Left kidney (tissue), 2 donors: Measurements from ENCODE around the gene HOXA9. TPM values are rescaled to one million over a fixed set of nuclear protein-coding genes. Genes with fewer than 3 reads are reported as not detected.
A peak's percentile ranks its signal among the peaks of the same experiment; 100 is the strongest.

Source experiments
- DNase-seq: peaks from one replicate; pipeline ENCODE4 v3.0.0-alpha.2; 2013
- polyA plus RNA-seq: library from polyadenylated mRNA; unstranded; fragments of 120-200 nt; gene quantifications from one replicate; pipeline ENCODE4 v1.2.1, GENCODE V29; 2013; ENCODE audit not compliant: insufficient read length

The HOXA9 gene
- polyA plus RNA-seq, 1 donor: 124 TPM

- no peak for DNase-seq
Observed at GRCh38 chr7:27189295-27189996, 24.1 kb upstream of the HOXA9 start.

GRCh38 chr7:27188386-27189294, 23.3 kb upstream of the HOXA9 start:
- DNase-seq: no peak

- DNase-seq: no peak
Observed at GRCh38 chr7:27187475-27188385, 22.4 kb upstream of the HOXA9 start.

DNA sequence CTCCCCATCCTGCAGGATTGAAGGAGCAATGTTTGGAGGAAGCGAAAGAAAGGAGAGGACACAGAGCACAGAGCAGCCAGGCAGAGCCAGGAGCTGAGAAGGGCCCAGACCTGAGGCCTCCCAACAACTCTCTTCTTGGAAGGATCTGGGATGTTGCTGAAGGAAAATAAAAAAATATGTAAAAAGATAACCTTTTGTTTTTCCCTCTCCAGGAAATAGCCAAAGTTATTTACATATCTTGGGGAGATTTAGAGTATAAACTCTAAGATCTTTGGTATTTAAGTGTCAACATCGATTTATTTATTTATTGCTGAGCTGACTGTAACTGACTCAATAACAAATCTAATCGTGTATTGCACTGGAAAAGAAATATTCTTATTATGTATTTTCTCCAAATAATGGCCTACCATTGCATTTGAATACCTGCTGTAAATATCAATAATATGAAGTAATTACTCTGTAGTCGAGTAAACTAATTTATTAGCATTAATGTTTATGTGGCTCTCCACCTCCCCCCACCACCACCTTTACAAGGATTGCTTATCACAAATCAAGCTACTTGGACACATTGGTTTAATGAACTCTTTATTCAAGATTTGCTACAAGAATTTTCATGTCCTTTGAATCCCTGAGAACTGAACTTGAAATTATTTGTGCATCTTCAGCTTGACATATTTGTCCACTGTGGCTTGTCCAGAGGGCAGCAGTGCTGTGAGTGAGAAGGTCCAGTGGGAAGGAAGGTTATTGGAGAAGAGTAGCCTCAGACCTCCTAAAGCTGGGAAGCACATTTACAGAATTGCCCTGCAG, 21.5 kb upstream of the HOXA9 start:
- DNase-seq: no peak

DNA sequence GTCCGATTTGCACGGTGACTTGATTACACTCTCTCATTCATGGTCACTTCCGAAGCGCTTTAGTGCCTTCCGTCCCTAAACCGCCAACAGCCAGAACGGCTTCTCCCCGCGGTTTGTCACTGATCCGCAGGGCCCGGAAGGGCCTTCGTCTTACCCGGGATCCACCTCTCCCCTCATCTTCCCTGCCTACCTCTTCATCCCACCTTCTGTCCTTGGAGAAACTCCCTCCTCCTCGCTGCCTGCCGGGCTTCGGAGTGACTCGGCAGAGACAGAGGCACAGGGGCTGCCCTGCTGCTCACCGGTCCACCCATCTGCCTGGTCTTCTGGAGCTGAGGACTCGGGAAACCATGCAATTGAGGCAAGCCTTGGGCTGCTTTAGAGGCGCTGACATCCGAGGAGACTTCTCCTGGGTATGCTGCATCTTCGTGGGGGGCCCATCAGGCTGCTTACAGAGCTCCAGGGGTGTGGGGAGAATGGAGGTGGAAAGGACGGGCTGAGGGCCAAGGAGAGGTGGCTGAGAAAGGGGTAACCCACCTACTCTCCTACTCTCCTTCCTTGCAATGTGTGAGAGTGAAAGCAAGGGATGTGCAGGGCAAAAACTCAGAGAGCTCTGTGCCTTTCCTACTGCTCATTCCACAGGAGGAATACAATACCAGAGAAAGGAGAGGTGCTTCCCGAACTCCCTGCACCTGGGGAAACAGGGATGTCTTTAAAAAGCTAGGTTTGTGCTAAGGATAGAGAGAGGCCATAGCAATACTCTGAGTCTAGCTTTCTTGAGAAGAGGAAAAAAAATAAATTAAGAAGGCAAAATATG, 20.7 kb upstream of the HOXA9 start:
- no peak for DNase-seq

DNA sequence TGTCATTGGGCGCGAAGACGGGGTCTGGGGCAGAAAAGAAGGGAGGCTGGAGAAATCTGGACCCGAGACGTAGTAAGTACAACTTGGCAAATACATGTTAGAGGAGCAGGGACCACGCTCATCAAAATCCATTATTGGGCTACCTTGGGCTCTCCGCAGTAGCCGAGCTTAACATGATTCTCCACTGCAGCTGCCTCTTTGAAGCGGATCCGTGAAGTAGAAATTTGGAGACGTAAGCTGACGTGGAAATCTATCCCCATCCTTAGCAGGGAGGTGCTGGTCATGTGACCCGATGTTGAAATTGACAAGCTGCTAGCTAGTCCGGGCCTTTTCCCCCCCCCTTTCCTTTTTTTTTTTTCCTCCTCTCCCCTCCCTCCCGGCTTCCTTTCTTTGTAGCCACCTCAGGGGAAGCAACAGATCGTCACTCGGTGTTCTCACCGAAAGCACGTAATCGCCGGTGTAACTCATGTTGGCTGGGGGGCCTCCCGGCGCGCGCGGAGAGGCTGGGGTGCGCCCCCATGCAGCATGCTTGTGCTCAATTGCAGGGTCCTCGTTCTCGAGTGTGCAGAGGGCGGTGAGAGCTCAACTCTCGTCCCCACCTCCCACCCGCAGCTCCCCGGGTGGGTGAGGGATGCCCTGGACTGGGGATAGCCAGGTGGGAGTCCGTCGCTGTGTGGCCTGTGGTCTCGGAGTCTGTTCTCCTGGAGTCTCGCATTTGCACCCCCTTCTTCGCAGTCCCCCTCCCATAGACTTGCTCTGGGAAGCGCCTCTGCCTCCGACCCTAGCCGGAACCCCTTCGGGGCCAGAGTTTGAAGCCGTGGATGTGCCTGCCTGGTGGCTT, 19.9 kb upstream of the HOXA9 start, which contains the start of gene HOXA11:
TSS of gene HOXA11 (minus strand) at position 220 of the 841 bp plus-strand sequence. CDS start at position 132, 88 bp downstream.
- peak; percentile 96 for DNase-seq

DNA sequence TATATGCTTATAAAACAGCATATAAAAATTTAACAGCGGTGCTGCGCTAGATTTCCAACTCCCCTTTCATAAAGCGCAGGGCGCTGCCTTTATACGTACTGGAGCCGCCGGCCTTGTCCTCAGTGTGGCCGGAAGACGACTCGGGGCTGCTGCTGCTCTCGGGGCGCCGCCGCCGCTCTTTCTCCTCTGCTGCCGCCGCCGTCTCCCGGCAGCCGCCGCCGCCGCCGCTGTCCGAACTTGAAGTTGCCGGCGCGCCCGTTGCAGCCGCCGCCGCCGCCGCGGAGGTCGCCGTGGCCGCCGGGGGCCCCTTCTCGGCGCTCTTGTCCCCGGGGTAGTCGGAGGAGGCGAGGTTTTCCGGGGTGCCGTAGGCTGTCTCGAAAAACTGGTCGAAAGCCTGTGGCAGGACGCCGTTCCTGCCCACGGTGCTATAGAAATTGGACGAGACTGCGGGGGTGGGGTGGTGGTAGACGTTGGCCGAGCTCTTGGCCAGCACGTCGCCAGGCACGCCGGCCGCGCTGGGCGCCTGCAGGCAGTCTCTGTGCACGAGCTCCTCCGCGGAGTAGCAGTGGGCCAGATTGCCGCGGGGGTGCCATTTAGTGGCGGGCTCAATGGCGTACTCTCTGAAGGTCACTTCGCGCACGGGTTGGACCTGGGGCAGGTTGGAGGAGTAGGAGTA, 19.1 kb upstream of the HOXA9 start:
- no peak for DNase-seq

- DNase-seq: no peak
Observed at GRCh38 chr7:27183682-27184336, 18.5 kb upstream of the HOXA9 start.

DNA sequence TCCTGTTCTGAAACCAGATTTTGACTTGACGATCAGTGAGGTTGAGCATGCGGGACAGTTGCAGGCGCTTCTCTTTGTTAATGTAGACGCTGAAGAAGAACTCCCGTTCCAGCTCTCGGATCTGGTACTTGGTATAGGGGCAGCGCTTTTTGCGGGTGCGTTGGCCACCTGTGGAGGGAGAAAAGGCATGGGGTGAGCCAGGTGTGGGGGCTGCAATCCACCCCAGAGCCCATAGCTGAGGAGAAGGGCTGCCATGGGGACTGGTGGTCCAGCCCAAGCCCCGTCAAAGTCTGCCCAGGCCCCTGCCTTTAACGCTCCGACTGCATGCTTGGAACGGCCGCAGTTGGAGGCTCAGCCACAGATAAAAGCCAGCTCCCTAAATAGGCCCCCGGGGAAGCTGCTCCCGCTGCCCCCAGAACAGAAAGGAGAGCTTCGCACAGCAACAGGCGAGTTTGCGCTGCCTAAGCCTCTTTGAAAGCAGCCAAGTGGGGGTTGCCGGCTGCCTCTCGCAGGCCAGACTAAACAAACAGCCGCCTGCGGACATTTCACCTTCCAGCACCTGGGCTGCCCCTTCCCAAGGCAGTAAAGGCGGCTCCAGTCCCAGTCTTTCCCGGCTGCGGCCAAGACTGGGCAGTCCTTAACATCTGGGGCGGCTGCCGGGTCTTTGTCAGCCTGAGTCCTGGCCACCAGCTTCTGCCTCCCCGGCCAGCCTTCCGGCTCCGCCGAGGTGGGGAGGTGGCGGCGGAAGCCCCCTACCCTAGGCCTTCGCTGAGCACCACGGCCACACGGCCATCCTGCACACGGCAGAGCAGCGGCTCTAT, 17.7 kb upstream of the HOXA9 start:
- DNase-seq: no peak

GRCh38 chr7:27182285-27182841, 17.0 kb upstream of the HOXA9 start:
- DNase-seq: no peak

- no peak for DNase-seq
Observed at GRCh38 chr7:27181795-27182275, 16.5 kb upstream of the HOXA9 start.

DNA sequence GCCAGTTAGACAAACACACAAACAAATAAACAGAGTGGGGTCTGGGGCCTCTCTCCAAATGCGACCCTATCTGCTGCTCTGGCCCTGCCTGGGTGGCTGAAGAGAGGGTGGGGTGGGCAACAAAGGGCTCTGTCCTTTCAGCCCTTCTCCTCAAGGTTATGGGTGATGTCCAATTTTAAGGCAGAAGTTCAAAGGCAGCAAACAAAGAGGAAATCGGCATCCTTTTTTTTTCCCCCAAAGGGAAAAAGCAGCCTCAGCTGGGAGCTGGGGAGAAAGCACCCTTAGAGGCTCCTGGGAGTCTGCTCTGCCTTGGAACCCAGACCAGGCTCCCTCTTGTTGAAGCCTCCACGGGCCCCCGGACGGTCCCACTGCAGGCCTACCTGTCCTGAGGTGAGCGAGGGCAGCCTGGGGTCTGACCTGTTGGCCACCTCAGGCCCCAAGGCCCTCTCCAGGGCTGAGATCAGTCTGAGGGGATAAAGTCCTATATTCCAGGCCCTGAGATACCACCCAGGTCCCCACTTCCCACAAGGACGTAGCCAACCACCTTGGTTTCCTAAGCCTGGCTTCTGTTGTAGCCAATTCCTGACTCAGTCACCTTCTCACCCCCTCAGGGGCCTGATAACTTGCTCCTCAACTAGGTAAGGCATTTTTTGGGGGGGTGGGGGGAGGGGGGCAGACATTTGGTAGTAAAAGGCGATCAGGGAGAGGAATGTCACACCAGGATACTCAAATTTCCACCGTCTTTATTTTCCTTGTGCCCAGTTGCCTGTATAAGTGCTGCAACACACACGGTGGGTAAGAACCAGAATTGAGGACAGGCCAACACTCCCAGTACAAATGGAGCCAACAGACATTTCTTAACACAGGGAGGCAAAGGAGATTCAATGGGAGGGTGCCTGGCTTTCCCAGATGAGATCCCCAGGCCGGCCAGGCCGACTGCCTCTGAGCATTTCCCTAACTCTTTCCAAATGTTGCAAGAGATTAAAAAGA, 15.4 kb upstream of the HOXA9 start:
- no peak for DNase-seq

DNA sequence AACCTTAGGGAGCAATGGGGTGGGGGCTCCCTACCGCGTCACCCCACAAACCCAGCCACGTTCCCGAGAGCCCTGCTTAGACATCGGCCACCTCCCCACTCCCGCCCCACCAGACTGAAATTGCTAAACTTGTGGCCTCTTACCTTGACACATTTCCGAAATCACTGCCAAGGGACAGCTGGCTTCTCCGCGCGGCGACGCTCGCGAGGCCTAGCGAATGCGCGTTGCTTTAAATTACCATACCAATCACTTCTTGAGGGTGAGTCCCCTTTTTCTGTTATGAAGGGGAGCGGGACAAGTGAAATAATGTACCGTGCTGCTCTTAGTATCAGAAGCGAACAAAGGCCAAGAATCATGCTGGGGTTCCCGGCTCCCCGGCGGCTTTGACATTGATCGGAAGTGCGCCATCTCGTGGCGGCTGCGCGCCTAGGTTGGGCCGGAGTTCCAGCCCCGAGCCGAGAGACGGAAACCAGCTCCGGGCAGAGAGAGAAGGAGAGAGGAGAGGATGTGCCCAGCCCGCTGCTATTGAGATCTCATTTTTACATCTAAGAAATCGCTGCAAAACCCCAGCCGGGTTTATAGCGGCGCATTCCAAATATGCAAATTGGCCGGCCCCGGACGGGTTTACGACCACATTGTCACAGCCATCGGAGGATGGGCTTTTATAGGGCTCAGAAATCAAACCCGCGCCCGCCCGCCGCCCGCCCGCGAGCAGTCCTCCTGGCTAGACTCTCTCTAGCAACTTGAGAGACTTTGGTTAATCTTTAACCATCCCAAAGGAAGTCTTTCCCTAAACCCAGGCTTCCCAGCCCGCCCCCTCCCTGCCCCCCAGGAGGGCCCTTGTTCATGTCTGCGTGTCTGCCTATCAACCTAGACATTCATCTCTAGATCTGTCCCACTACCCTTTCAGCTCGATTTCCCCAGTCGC, 14.4 kb upstream of the HOXA9 start:
- DNase-seq: peak; percentile 91

DNA sequence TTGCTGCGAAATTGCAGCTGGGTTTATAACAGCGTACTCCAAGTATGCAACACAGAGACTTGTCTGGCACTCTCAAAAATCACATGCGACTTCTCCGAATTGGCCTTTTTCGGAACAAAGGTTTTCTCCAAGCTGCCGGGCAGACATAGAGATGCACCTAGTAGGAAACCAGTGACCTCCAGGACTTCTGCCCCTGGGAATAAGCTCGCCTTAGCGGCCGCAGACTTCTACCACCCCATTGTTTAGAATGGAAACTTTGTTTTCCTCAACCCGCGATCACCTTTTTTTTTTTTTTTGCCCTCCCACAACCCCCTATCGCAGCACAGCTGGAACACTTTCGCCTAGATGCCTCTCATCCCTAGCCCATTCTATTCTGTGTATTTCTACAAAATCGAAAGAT, 13.7 kb upstream of the HOXA9 start:
- no peak for DNase-seq
